ENCODE results near the gene CAMK1D. TPM values are rescaled to one million over a fixed set of nuclear protein-coding genes. Genes with fewer than 3 reads are reported as not detected.

Gene CAMK1D
- total RNA-seq, 2 experiments from 2014 or later: 28.8 to 35.3 TPM

GRCh38 chr10:12602521-12602920 is 253.2 kb downstream of the CAMK1D start:
- no peak for ATAC-seq (ENCODE audit: poor library complexity)
- Histone ChIP-seq H3K36me3 (ENCODE audit: insufficient read depth, low read length) (no peaks in the 10 kb centered on the region), H3K27me3 (ENCODE audit: control insufficient read depth in 1 of 2, insufficient read depth in 2 of 2, low read length in 2 of 2) (no peaks in the 10 kb centered on the region), H3K27ac (ENCODE audit: low read depth in 1 of 2, low read length in 2 of 2) (no peak overlapping the region), H3K4me1 (ENCODE audit: insufficient read depth, low read length) (peaks cover 28% of the 10 kb centered on the region), H3K4me3 (ENCODE audit: low read length) (no peak overlapping the region), H3K9me3 (ENCODE audit: control insufficient read depth in 1 of 2, insufficient read depth in 1 of 2, low read length in 2 of 2) (no peaks in the 10 kb centered on the region)
- TF ChIP-seq CTCF (IDR thresholded peaks at IDR 0.05): no peak
- no peaks in the 10 kb centered on the region for H3K27me3 Mint-ChIP-seq
- no peak for DNase-seq
- ChIA-PET CTCF (interaction anchor here (0.6 kb wide), 1 partner anchor 13 kb away, joined by 3 read pairs; no protein-coding TSS in a partner anchor), POLR2A (no interaction called here)
- peaks cover 4% of the 10 kb centered on the region for H3K36me3 Mint-ChIP-seq (ENCODE audit: low read depth)
- peaks cover 68% of the 10 kb centered on the region for H3K4me1 Mint-ChIP-seq (ENCODE audit: low read depth)
- no peak overlapping the region for H3K4me3 Mint-ChIP-seq
- intact Hi-C loops (cut with DNase I, micrococcal nuclease): loop anchor here in 1 of 2 experiments (5.0 kb wide), 1 partner anchor 250 kb away; no protein-coding TSS in a partner anchor
- peak overlapping the region; percentile 6 for H3K27ac Mint-ChIP-seq
- H3K9me3 Mint-ChIP-seq: no peaks in the 10 kb centered on the region

- Mint-ChIP-seq H3K27ac (peak overlapping the region; percentile 99), H3K9me3 (no peaks in the 10 kb centered on the region), H3K36me3 (ENCODE audit: low read depth) (peaks cover 4% of the 10 kb centered on the region), H3K4me3 (no peak overlapping the region), H3K27me3 (no peaks in the 10 kb centered on the region), H3K4me1 (ENCODE audit: low read depth) (peaks cover 54% of the 10 kb centered on the region)
- peak overlapping the region in 1 of 2 donors; percentile 5 for H3K27ac ChIP-seq (ENCODE audit: low read depth in 1 of 2, low read length in 2 of 2)
- no peak overlapping the region for H3K4me3 ChIP-seq (ENCODE audit: low read length)
- intact Hi-C loops (cut with DNase I, micrococcal nuclease): loop anchor here in 1 of 2 experiments (5.0 kb wide), 1 partner anchor 252 kb away; no protein-coding TSS in a partner anchor
- DNase-seq (no peak), ATAC-seq (ENCODE audit: poor library complexity) (no peak)
- H3K36me3 ChIP-seq (ENCODE audit: insufficient read depth, low read length): no peaks in the 10 kb centered on the region
- H3K27me3 ChIP-seq (ENCODE audit: control insufficient read depth in 1 of 2, insufficient read depth in 2 of 2, low read length in 2 of 2): no peaks in the 10 kb centered on the region
- POLR2A ChIA-PET: no interaction called here
- H3K9me3 ChIP-seq (ENCODE audit: control insufficient read depth in 1 of 2, insufficient read depth in 1 of 2, low read length in 2 of 2): no peaks in the 10 kb centered on the region
- CTCF ChIA-PET: no interaction called here
- no peak for TF ChIP-seq CTCF (IDR thresholded peaks at IDR 0.05)
- peaks cover 23% of the 10 kb centered on the region for H3K4me1 ChIP-seq (ENCODE audit: insufficient read depth, low read length)
These were observed 254.6 kb downstream of the CAMK1D start for GRCh38 chr10:12603766-12604470.

- CTCF ChIA-PET: interaction anchor here (1.6 kb wide), 1 partner anchor 51 kb away, joined by 4 read pairs; no protein-coding TSS in a partner anchor
- H3K27me3 ChIP-seq (ENCODE audit: control insufficient read depth in 1 of 2, insufficient read depth in 2 of 2, low read length in 2 of 2): no peaks in the 10 kb centered on the region
- peak; percentile 27 to 73 (median 50) for DNase-seq
- H3K27ac Mint-ChIP-seq: peak overlapping the region; percentile 99
- ATAC-seq (ENCODE audit: poor library complexity): peak; percentile 85
- peaks cover 55% of the 10 kb centered on the region for H3K4me1 Mint-ChIP-seq (ENCODE audit: low read depth)
- no peaks in the 10 kb centered on the region for H3K36me3 ChIP-seq (ENCODE audit: insufficient read depth, low read length)
- no peaks in the 10 kb centered on the region for H3K9me3 Mint-ChIP-seq
- H3K27me3 Mint-ChIP-seq: no peaks in the 10 kb centered on the region
- peaks cover 9% of the 10 kb centered on the region for H3K36me3 Mint-ChIP-seq (ENCODE audit: low read depth)
- H3K9me3 ChIP-seq (ENCODE audit: control insufficient read depth in 1 of 2, insufficient read depth in 1 of 2, low read length in 2 of 2): no peaks in the 10 kb centered on the region
- intact Hi-C loops (cut with DNase I, micrococcal nuclease): loop anchor here in 1 of 2 experiments (2.0 to 5.0 kb wide), 2 partner anchors 13 to 158 kb away; no protein-coding TSS in a partner anchor
- H3K4me3 ChIP-seq (ENCODE audit: low read length): peak overlapping the region; percentile 56
- peak overlapping the region; percentile 94 for H3K4me3 Mint-ChIP-seq
- peaks cover 23% of the 10 kb centered on the region for H3K4me1 ChIP-seq (ENCODE audit: insufficient read depth, low read length)
- no peak for TF ChIP-seq CTCF (IDR thresholded peaks at IDR 0.05)
- POLR2A ChIA-PET: interaction anchor here (1.0 to 1.7 kb wide), 13 partner anchors 8 to 410 kb away, joined by 3 to 26 read pairs (median 6); partner anchors contain the start of genes CAMK1D, CDC123 and NUDT5
- H3K27ac ChIP-seq (ENCODE audit: low read depth in 1 of 2, low read length in 2 of 2): peak overlapping the region; percentile 76 to 77
These were observed 256.4 kb downstream of the CAMK1D start for GRCh38 chr10:12605580-12606405.

Measured in CD4-positive, alpha-beta T cell (primary cell).